Embryonic facial prominence (tissue), 1 donor: ENCODE results near the gene C5orf34.
"Not testable (repeated sequence)": the region's sequence is repeated elsewhere in the genome, so short reads cannot be mapped to it uniquely, and the experiment has no call there.

Source experiments
- DNase-seq: peaks from one replicate; pipeline ENCODE4 v3.0.0-alpha.2; 2016; ENCODE audit errors: extremely low spot score

C5orf34 gene, protein sequence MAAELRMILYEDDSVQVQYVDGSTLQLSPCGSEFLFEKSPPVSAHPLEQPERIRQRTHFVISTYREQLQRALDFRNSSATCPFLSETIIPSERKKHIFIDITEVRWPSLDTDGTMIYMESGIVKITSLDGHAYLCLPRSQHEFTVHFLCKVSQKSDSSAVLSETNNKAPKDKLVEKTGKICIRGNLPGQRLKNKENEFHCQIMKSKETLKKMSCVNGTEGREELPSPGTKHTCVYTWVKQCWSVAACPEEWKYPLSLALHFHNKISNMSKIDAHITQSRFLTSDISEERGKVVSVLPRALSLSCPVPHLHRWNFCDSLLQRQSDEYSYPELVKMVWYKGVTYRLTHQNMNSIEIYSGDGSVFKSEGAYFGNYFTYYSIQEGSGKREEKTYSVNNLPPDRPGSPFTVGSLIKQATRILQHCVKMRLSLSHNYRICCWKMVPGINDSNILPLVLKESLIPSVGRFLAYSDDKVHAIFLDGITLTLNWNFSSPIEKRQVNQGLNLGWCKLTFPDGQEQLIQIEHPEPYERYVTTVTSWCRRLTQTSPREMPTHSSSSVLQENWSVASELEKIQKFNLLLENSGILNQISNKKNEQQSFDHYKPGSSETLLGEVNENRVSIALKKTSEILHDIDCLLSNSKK

DNA sequence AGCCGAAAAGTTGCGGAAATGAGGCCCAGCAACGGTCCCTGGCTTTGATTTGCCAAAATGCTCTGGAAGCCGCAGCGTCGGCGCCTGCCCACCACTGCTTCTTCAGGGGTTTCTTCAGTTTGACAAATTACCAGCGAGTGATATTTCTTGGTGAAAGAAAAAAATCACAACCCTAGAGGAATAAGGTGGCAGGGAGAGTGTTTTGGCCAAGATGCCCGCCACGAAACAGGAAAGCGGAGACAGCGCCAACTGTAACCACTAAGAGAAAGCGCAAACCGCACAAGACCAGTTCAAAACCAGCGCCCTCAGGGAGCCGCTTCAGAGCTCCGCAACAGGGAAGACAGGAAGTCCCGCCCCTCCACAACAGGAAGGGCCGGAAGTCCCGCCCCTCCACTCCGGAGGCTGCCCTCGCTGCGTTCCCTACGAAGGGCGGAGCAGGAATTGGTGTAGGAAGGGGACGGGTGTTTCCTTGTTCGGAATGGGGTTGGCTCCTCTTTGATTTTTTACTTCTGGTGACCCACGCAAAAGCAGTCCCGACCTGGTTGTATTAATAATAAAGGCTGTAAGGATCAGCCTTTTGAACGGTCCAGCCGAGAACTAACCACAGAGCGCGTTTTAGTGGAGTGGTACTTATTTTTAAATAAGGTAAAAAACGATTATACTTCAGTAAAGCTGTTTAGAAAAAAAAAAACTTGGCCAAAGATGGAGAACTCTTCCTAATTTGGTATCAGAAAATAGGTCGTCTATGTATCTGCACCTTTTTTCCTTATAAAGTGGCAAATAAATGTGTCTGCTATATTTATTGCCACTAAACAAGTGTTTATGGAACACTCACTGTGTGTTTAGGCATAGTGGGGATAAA, at the start of gene C5orf34:
C5orf34 (minus strand) TSS at position 333 of the 862 bp plus-strand sequence. CDS start 5,809 bp downstream, outside the sequence.
- peak; percentile 93 for DNase-seq

DNA sequence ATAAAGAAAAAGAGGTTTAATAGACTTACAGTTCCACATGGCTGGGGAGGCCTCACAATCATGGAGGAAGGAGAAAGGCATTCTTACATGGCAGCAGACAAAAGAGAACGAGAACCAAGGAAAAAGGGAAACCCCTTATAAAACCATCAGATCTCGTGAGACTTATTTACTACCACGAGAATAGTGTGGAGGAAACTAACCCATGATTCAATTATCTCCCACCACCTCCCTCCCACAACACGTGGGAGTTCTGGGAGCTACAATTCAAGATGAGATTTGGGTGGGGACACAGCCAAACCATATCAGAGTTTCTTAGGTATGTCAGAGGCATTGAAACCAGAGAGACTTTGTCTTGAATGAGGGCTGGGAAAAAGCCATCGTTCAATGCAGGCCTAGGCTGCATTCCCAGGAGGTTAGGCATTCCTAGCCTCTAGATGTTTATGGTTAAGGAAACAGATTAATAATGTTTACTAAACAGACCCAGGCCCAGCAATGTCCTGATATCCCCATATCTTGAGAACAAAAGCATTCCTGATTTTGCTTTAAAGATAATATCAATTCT, 49.4 kb upstream of the C5orf34 start:
- no peak for DNase-seq

DNA sequence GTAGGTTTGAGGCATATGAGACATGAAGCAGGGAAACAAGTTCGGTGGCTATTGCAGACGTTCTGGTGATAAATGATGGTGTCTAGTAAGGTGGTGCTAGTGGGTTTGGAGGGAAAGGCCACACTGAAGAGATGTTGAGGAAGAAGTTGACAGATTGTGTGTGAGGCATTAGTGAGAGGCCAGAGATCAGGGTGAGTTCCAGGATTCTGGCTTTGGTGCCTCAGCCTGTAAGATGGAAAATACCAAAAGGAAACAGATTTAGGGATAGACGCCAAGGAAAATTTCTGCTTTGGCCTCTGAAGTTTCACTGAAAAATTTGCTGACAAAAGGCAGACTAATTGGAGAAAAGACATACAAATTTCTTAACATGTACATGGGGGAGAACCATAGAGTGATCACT, 48.4 kb upstream of the C5orf34 start:
- no peak for DNase-seq

- no peak for DNase-seq
Measured at GRCh38 chr5:43561356-43561755, 46.4 kb upstream of the C5orf34 start.

DNA sequence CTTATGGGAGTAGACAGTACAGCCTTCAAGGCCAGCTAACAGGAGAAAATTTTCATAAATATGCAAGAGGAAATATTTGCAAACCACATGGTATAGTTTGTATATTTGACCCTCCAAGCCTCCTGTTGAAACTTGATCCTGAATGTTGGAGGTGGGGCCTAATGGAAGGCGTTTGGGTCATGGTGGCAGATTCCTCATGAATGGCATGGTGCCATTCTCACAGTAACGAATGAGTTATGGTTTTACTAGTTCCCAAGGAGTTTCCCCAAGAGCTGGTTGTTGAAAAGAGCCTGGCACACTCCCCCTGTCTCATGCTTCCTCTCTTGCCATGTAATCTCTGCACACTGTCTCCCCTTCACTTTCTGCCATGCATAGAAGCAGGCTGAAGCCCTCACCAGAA, 45.2 kb upstream of the C5orf34 start:
- DNase-seq, result no peak

- DNase-seq, result peak; percentile 75
Measured at GRCh38 chr5:43556857-43557542, 42.1 kb upstream of the C5orf34 start, which contains the start of gene PAIP1. PAIP1 (minus strand) TSS chr5:43557077; CDS start chr5:43556846, 231 bp downstream.

GRCh38 chr5:43556607-43556856, 41.6 kb upstream of the C5orf34 start:
- not testable (repeated sequence) for DNase-seq

- DNase-seq, result no peak
Measured at GRCh38 chr5:43555895-43556606, 41.1 kb upstream of the C5orf34 start.

DNA sequence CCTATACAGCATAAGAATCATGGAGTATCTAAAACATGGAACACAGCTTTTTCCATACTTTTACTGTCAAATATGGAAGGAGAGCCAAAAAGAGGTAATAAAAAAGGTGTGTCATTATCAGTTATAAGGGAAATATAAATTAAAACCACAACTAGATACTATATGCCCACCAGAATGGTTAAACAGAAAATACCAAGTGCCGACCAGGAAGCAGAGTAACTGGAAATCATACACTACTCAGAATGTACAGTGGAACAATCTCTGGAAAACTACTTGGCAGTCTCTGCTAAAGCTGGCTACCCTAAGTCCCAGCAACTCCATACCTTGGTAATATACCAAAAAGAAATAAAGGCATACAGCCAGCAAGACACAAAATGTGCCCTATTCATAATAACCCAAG, 39.5 kb upstream of the C5orf34 start:
- no peak for DNase-seq

- DNase-seq, result no peak
Measured at GRCh38 chr5:43553381-43553780, 38.4 kb upstream of the C5orf34 start.

- DNase-seq, result no peak
Measured at GRCh38 chr5:43551731-43552130, 36.8 kb upstream of the C5orf34 start.

- DNase-seq, result not testable (repeated sequence)
Measured at GRCh38 chr5:43549272-43549671, 34.3 kb upstream of the C5orf34 start.

GRCh38 chr5:43548358-43548757, 33.4 kb upstream of the C5orf34 start:
- no peak for DNase-seq

DNA sequence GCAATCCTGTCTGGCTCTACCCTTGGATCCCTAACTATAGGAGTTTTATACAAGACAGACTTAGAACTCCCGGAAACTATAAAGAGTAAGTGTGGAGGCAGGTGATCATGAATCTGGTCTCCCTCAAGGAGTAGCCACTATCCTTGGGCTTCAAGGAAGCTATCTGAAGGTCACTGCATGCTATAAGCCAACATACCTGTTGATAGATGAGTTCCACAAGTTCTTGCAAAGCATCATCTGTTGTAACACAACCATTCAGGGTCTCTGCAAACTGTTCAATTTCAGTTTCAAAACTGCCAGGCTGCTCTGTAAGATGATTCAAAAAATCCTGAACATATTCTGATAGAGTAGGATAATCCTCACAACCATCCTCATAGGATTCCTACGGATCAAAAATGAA, 32.6 kb upstream of the C5orf34 start:
- no peak for DNase-seq

- DNase-seq, result no peak
Measured at GRCh38 chr5:43543434-43543833, 28.5 kb upstream of the C5orf34 start.

GRCh38 chr5:43540746-43541145, 25.8 kb upstream of the C5orf34 start:
- DNase-seq, result no peak

DNA sequence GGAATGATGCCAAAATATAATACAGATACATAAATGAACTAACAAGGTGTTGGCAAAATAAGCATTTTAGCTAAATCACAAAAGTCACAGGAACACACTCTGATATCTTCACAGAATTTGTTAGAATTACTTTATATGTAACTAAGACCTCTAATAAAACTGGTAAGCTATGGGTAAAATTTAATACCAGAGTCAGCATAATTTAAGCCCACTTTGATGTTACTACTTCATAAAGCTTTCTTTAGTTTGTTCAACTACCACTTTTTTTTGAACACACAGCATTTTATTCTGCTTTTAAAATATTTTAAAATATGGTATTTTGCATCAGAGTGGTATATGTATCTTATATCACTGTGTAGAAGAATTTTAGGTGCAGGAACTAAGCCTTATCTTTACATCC, 22.0 kb upstream of the C5orf34 start:
- DNase-seq, result no peak

DNA sequence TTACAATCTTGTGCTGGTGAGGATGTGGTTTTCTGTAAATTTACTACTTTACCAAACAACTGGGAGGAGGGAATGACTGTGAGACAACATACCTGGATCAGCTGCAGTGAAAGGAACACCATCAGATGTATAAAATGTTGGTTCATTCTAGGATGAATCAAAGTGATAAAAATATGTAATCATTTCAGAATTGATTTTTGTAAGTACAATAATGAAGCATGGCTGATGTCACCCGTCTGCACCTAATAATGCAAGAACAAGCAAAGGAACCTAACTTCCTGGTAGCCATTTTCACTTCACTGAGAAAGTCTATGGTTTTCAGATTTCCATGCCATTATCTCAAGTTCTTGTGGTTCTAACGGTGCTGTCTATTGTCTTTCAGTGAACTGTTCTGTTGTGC, 18.7 kb upstream of the C5orf34 start:
- no peak for DNase-seq

DNA sequence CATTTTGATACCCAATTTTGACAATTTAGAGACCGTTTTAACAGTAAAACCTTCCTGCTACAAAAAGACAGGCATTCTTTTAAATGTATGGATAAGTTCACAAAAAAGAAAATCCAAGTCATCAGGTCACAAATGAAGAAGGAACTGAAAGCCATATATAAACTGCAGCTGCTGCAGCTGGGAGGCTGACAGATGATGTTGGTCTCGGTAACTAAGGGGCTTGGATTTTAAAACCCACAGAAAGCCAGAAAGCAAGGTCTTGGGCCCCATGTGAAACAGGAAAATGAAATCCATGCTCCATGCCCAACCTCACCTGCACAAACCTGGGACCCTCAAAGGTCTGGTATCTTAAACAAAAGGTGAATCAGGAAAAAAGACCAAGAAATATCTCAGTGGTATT, 15.7 kb upstream of the C5orf34 start:
- DNase-seq, result no peak

DNA sequence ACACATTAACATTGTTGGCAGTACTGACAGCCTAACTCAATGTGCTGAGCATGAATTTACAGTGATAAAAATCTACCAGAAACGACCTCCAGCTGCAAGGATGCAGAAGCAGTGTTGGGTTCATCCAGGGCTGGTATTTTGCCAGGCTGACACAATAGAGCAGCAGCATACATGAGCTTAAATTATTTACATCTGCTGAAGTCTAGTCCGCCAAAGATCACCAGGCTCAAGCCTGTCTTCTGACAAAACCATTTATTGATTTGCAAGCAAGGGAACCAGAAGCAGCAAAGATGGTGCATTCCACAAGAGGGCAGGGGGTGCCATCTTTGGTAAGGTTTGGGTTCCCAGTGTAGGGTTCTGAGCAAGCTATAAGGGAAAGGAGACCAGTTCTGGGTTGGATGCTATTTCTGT, 8.7 kb upstream of the C5orf34 start:
- DNase-seq, result no peak

DNA sequence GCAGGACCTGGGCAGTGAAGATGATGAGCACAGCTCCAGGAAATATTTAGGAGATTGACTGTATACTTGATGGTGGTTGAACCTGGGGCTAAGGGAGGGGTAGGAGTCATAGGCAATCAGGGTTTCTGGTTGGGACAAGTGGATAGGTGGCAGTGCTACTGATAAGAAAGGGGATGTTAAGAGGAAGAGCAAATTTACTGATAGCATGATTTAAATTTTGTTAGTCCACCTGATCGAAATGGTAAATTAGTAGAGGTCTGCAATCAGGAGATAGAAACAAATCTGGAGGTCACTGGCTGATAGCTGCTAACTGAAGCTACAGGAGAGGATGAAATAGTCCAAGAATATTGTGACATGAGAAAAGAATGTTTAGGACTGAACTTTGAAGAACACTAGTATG, 5.7 kb upstream of the C5orf34 start:
- DNase-seq, result no peak
